Measurements from ENCODE around the gene DTYMK.

DTYMK gene

DNA sequence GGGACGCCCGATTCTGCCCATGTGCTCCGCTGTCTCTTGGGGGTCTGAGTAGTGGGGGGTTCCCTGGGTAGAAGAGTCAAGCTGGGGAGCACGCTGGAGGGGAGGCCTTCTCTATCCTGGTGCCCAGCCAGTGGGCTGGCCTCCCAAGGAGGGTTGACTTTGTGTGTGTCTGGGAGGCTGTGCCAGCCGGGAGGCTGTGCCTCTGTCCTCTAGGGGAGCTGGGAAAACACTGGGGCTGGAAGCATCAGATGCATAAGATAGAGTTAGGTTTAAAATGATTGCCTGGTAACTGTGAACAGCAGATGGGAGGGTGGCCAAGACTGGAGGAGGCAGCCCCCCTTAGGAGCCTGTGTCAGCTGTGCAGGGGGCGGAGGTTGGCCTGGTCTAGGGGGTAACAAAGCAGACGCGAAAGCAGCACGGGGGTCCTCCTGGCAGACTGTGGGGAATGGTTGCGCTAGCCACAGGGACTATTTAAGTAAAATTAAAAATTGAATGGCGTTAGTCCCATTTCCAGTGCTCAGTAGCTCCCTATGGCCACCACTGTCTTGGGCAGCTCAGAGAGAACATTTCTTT is 16.5 kb upstream of the DTYMK start:
- no peak for DNase-seq

DNA sequence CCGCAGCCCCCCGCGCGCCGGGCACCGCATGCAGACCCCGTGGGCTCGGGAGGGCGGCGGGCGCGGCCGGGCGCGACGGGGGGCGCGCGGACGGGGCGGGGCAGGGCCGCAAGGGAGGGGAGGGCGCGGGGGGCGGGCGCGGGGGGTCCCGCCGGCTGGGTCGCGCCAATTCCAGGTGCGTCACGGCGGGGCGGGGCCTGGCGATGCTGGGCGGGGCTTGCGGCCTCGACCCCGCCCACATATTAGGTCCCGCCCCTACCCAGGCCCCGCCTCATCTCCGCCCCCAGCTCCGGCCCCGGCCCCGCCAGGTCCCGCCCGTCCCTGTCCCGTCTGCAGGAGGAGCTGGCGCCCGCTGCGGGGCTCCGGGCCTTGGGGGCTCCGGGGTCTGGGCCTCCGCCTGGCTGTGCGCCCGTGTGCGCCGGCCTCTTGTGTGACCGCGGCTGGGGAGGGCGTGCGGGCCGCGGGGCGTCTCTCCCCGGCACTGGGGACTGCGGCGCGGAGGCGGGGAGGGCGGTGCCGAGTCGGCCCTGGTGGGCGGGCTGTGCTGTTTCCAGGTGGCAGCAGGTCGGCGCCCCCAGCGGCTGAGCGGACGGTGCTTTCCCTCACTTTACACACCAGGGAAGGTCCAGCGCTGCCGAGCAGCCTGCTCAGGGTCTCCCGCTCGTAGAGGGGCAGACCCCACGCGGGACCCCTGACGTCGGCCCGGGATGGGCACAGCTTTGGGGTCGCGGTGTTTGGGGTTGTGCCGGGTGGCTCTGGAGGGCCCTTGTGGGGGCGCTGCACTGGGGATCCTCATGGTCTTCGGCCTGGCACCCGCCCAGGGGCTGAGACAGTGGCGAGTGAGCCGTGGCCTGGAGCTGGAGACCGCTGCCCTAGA is 15.8 kb upstream of the DTYMK start:
- peak; percentile 89 for DNase-seq

DNA sequence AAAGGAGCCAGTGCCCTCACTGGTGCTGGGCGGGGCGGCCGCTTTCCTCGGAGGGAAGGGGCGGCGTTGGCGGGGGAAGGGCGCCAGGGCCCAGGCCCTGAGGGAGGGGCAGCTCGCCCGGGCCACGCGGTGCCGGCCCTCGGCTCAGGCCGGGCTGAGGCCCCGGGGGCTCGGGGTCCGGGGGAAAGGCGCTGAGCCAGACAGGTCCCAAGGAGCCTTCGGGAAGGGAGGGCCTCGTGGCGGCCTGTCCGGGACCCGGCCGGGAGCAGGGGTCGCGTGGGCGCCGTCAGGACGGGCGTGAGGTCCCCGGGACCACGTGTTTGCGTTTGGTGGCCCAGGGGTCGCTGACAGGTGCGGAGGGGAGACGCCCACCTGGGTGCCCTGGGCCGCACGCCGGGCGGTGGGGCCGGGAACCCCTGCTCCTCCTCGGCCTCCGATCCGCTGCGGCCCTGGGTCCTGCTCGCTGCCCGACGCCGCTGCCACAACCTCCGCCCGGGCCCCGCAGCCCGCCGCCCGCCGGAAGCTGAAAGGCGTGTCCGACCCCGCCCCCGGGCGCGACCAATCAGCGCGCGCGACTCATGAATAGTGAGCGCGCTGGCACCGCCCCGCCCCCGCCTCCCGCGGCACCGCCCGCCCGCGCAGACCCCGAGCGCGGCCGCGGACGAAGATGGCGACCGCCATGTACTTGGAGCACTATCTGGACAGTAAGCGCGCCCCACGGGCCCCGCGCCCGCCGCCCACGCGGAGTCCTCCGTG is 15.0 kb upstream of the DTYMK start, which contains the start of gene ING5:
Gene ING5, plus strand, starts transcription at position 641 of the 756 bp plus-strand sequence. Its CDS starts 27 bp downstream, at position 668.
- peak; percentile 93 for DNase-seq

DNA sequence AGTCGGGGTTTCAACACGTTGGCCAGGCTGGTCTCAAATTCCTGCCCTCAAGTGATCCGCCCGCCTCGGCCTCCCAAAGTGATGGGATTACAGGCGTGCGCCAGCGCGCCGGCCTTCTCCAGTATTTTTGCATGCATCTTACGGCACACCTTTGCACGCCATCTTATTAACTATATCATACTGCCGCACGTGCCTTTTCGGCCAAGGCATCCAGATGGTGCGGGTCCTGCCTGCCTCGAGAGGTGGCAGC is 14.5 kb upstream of the DTYMK start:
- no peak for DNase-seq

DNA sequence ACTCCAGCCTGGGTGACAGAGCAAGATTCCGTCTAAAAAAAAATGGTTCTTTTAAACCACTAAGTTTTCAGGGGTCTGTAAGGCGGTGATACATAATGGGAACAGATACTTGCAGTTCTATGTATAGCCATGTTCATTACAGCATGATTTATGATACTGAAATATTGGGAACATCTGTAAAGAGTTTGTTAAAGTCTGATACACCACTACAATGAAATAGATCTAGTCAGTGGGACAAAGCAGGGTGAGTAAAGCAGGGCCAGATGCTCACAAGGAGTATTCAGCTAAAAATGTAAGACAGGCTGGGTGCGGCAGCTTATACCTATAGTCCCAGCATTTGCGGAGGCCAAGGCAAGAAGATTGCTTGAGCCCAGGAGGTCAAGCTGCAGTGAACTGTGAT is 9.0 kb upstream of the DTYMK start:
- DNase-seq: no peak

DNA sequence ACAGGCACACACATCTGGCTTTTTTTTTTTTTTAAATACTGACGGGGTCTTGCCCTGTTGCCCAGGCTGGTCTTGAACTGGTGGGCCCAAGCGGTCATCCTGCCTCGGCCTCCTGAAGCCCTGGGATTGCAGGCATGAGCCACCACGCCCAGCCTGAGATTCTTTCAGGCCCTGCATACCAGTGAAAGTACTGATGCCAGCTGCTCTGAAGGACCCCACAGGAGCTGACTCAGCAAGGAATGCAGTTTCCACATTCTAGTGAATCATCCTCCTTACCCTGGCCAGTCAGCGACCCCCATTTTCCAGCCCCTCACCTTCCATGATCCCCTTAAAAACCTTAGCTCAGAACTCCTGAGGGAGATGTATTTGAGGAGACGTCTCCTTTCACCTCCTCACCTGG is 5.8 kb upstream of the DTYMK start:
- DNase-seq: no peak

DNA sequence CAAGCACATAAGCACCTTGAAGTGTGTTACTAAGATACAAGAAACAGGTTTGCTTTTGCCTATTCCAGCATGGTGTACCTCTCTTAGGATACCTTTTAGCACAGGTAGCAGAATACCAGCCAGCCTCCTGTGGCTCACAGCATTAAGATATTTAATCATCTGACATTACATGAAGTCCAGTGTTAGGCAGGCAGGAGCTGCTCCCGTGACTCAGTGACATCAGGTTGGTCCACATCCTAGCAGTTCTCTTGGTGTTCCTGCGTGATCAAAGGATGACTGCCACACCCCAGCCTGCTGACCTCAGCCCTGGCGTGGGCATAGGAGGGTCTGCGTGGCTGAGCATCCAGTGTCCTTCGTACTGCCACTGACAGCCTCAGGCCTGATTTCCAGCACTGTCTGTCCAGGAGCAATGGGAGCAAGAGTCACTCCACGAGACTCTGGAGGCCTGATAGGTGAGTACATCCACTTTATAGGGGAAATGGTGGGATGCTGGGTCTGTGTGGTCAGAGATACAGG is 3.6 kb upstream of the DTYMK start:
- DNase-seq: no peak

DNA sequence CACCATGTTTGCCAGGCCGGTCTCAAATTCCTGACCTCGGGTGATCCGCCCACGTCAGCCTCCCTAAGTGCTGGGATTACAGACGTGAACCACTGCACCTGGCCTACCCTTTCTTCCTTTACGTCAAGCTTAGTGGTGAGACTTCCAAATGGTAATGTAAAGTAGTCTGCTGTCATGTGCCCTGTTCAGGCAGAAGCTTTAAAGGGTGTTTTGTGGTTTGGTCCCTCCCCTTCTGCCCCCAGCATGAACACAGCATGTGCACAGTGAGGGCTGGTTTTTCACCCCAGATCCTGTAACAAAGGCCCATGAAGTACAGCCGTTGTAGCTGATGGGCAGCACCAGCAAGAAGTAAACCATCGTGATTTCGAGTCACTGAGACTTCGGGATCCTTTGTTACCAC is 2.7 kb upstream of the DTYMK start:
- DNase-seq: no peak

DNA sequence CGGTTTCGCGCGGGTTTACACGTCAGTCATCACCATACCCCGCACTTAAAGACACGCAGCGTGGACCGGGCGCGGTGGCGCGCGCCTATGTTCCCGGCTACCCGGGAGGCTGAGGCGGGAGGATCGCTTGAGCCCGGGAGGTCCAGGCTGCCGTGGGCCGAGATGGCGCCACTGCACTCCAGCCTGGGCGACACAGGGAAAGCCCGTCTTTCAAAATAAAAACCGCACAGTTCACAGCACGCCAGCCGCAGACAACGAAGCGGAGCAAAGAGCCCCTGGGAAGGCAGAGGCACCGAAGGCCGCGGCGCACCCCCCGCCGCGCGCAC is 328 bp downstream of the DTYMK start:
- DNase-seq: no peak

DNA sequence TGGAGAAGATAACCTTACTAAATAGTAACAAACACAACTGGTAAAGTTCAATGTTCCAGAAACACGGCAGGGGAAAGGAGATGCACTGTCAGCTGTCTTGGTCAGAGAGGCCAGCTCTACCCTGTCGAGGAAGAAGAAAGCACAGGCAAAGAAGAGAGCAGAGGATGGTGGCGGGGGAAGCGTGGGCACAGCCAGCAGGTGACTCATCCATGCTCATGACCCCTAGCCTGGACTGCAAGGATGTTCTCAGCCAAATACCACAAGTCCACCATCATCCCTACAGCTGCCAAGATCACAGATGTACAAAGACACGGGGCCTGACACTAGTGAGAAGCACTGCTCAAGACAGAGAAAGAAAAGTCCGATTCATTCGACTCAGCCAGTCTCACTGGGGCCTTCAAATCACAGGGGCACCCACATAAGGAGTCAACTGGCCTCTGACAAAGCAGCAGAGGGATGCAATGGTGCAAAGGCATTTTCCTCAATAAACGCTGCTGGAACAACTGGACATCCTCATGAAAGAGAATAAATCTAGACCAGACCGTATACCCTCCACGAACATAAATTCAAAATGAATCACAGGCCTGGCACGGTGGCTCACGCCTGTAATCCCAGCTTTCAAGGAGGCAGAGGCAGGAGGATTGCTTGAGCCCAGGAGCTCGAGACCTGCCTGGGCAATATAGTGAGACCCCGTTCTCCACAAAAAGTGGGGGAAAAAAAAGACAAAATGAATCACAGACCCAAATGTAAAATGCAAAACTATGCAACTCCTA is 5.6 kb downstream of the DTYMK start:
- no peak for DNase-seq

DNA sequence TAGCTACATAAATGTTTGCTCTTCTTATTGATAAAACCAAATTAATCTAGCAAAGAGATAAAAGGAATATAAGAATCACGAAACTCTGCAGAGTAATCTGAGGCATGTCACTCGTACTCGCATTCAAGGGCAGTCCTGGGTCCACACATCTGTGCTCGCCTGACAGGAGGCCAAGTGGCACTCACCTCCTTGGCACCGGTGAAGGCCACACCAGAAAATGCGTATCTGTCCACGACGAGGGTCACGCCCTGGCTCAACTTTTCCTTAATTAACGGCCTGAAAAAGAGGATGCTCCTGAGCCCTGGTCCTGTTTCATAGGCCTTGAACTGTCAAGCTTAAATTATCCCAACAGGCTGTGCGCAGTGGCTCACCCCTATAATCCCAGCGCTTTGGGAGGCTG is 6.6 kb downstream of the DTYMK start:
- DNase-seq: no peak

DNA sequence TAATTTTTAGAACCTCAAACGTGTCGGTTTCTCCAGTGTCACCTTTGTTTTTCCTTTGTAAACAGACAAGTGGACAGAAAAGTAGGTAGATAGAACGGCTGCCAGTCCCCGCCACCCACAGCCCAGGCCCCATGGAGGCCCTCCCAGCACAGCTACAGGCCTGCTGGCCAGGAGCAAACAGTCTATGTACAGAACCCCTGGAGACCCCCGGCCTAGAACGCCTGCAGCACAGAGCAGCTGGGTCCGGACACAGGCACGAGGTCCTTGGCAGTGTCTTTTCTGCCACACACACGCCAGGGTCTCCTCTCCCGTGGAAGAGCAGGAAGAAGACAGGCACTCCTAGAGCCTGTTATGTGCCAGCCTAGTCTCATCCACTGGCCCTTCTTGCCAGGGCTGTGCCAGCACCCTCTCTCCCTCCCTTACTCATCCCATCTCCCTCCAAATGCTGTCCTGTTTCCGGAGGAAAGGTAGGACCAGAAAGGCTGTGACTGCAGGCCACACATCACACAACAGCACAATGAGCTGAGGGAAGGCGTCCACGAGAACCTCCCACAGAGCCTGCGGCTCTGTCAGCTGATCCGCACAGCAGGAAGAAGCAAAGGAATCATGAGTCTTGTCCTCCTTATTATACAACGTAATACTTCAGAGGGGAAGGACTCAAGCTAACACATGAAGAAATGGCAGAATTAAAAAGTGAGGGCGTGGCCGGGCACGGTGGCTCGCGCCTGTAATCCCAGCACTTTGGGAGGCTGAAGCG is 7.7 kb downstream of the DTYMK start:
- DNase-seq: no peak

DNA sequence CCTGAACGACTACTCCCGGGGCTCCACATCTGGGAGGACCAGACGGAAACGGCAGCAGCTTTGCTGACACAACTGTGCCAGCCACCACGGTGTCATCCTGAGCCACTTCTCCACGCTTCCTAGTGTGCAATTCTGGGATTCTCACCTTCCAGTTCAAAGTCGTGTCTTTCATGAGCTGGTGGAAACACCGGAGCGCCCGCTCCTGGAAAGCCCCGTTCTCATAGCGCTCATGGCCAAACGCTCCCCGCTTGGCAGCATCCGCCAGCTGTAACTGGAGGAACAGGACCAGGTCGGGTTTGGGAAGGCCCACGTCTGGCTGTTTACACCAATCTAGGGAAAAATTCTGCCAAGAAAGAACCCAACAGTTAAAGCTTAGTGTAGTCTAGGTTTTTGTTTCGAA is 8.3 kb downstream of the DTYMK start:
- no peak for DNase-seq

DNA sequence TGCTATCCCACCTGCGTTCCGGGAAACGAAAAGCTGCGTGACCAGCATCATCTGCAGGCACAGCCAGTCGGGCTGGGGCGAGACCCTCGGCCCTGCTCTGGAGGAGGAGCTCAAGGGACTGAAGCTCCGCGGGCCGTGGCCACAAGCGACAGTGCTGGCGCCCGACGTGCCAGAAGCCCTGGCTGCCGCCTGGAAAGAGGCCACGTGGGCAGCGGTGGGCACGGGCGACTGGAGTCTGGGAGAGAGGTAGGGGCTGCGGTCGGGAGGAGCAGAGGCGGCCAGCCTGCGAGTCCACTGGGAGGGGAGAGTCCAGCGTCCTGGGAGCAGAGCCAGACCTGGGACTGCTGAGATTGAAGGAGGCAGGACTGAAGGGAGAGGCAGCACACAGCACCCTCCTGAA is 9.2 kb downstream of the DTYMK start:
- DNase-seq: no peak

DNA sequence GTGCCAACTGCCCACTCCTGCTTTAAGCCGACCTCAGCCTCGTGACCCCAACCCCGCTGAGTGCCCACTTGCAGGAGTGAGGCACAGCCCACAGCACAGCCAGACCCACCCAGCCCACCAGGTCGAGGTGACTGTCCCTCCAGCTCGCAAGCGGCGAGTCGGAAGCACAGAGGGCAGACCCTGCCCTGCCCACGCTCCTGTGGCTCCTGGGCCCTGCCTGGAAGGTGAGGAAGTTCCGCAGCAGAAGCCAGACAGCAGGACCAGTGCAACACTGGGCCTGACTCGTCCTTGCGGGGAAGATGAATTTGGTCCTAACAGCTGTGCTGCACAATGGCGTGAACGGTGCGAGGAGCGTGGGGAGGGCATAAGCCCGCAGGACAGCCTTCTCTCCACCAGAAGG is 9.9 kb downstream of the DTYMK start:
- no peak for DNase-seq

DNA sequence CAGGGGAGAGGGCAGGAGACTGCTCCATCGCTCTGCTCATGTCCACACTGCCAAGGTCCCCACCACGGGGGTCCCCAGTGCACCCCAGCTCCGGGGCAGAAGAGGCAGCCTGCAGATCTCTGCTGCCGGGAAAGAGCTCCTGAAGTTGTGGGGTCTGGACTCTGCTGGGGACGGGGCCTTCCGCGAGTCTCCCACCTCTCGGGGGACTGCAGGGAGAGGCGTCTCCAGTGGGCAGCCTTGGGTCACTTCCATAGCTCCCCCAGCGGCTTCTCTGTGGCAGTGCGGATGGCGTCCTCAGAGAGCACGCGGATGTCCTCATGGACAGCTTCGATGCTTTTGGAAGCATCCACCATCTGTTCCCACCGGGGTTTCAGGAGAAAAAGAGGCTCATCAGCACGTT is 10.7 kb downstream of the DTYMK start:
- no peak for DNase-seq

DNA sequence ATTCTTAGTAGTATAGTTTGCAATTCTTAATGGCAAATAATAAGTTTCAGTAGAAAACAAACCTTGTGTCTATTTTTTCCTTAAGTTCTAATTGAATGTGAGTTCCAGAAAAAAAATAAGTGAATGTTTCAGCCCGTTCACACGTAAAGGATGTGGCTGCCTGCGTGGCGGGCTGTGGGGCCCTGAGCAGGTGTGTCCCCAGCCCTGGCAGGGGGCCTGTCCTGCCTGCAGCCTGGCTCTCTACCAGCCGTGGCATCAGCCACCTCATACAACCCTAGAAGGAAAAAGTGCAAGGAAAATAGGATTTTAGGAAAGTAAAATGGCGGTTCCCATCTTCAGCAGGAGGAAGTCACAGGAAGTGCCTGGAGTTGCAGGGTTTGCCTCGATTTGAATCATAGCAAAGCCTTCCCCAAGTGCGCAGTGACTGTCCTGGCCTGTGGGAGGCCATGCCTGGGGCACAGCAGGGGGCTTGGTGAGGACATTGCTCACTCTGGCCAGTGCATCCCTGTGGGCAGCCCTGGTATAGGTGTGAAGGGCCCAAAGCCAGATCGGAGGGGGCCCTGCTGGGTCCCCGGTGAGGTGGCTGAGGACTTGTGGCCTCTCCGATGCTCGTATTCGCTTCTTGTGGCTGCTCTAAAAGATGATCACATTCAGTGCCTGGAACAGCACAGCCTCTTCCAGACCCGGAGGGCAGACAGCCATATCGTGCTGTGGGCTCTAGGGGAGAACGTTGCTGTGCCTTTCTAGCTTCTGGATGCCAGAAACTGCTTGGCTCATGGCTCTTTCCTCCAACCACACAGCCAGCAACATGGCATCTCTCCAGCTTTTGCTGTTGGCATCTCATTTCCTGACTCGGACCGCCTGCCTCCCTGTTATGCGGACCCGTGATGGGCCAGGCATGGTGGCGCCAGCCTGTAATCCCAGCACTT is 12.6 kb downstream of the DTYMK start:
- no peak for DNase-seq

DNA sequence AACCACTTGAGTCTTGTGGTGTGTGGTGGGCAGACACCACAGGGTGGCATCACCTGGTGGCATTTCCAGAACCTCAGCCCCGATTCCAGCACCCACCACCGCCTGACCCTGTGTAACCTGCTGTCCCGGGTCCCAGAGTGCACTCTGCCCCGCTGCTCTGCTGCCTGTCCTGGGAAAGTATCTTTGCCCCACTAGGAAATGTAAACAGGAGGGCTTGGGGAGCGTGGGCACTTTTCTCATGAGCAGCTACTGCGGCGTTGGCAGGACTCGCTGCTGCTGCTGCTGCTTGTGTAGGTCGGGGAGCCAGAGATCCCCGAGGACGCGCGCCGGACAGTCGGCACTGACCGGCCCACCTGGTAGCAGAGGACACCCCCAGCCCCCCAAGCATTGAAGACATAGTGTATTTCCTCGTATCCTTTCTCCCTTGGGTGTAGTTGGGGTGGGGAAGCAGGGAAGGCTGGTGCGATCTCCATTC is 13.4 kb downstream of the DTYMK start:
- DNase-seq: no peak

DNA sequence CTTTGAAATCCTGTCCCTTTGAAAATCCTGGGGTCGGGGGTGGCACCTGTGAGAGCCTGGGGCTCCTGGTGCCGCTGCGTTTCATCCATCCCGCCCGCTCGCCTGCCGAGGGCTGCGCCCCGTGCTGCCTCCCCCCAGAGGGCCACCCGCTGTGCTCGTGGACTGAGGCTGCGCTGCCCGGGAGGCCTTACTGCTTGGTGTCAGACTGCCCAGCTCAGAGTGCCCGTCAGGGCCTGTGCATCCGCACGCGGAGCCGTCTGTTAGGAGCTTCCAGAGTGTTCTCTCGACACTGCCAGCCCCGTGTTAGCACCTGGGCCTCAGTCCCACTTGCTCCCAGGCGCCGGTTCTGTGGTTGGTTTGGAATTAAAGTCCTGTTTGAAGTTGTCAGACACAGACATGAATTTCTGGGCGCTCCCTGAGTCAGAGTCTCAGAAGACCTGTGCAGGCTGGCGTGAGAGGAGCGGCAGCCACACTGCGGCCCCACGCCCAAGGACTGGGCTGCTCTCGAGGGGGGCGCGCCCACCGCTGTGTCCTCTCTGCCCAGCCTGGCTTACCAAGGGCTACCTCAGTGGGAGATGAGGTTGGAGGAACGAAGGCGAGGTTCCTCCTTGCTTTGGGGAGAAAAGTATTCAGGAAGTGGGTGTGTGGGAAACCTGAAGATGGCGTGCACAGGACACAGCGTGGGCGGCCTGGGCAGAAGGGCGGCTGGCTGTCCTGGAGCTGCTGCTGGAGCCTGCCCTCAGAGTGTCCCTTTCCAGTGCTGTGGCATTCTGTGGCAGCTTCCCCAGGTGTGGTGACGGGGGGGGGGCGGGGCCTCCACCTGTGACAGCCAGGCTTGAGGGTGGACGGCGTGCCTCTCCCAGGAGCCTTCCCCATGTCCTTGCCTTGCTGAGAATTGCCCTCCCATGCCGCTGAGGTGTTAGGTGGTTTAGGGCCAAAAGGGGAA is 14.1 kb downstream of the DTYMK start:
- no peak for DNase-seq
